ENCODE data around the gene KLF15.

The KLF15 gene

DNA sequence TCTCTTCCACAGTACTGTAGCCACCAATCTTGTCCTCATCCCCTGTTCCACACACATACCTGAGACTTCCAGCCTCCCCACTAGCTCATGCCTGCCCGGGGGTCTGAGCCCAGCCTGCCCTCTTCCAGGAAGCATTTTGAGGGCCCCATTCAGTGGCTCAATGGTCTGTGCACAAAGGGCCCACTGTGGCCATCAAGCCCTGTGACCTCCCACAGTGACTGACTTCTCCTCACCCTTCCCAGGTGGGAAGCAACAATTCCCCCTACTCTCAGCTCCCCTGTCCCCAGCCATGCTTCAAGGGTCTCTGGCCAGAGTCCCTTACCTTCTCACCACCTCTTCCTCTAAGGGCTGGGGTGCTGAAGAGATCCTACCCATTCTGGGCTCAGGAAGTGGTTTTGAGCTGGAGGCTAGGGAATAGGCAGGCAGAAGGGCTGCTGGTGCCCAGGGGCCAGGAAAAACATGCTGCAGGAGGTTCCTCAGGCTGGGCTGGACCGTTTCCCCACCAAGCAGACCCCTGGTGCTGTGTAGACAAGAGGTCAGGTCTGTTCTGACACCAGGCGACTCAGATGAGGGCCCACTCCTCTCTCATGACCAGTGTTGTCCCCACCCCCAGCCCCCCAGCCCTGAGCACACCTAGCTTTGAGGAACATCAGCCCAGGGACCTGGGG lies 3.0 kb upstream of the KLF15 start:
- DNase-seq: no peak

DNA sequence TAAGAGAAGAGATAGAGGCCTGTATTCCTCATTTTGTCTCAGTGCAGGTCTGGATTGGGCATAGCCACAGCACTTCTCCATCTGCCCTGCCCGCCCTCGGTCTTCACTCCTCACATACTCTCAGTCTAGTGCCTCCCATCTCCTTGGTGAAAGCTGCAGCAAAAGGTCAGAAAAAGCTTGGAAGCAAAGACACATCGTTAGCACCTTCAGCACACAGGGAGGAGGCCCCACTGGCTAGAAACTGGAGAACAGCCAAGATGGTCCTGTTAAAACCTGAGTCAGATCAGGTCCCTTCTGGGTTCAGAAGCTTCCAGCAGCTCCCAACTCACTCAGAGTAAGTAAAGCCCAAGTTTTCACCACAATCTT lies 1.6 kb upstream of the KLF15 start:
- DNase-seq: no peak

DNA sequence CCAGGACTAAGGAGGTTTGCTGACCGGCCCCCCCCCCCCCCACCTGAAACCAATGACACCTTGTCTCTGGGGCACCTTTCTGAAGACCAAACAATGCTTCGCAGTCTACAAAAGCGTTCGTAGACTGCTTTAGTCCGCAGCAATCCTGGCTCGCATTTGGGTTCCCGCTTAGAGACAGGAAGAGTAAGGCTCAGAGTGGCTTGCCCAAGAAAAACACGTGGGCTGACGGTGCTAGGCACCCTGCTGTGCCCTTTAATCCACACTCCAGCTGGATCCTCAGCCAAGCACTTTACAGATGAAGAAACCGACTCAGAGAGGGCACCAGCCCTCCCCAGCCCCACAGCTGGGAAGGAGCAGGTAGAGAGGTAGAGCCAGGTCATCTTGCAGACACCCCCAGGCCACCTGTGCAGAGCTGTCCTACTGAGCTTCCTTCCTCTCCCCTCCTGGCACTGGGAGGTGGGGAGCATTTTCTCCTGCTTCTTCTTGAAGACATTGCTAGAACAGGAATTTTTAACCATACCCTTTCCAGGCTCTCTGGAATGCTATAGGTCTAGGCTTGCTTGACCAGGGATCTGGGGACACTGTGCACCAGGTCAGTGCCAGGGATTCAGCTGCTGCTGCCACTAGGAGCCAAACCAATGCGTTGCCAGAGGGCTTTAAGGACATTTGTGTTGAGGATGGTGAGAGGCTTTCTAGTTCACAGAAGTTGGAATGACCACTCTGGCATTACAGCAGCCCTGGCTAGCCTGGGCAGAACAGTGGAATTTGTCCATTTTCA lies 1.0 kb upstream of the KLF15 start:
- DNase-seq: no peak

DNA sequence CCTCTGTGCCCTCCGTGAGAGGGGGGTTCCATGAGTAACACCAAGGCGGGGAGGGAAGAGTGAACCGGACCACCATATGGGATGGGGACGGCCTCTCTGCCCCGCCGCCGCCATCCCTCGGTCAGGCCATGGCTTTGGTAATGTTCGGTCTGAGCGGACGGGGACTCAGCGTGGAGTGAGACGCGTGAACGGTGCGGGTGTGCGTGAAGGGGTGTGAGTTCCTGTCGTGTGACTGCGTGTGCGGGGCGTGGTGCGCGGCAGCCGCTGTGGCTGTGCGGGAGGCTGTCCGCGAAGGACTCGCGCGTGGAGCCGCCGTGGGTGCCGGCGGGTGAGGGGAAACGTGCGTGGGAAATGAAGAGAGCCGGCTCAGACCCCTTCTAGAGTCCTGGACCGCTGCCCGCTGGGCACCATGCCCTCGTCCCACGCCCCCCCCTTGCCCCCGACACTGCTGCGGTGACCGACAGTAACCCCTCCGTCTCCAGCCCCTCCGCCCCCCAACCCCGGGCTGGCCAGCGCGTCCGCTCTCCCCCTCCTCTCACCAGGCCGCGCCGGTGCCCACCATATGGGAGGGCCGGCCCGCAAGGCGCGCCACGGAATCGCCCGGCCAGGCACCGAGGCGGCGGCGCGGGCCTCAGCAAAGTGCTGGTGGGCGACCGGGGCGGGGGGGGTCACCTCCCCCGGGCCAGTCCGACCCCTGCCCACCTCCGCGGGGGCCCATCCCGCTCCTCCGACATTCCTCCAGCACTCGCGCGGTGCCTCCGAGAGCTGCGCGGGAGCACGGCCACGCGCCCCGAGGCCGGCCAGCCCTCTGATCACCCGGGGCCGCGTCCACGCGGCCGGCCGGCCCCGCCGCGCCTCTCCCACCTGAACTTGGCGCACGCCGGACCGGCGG lies 589 bp downstream of the KLF15 start:
- no peak for DNase-seq

DNA sequence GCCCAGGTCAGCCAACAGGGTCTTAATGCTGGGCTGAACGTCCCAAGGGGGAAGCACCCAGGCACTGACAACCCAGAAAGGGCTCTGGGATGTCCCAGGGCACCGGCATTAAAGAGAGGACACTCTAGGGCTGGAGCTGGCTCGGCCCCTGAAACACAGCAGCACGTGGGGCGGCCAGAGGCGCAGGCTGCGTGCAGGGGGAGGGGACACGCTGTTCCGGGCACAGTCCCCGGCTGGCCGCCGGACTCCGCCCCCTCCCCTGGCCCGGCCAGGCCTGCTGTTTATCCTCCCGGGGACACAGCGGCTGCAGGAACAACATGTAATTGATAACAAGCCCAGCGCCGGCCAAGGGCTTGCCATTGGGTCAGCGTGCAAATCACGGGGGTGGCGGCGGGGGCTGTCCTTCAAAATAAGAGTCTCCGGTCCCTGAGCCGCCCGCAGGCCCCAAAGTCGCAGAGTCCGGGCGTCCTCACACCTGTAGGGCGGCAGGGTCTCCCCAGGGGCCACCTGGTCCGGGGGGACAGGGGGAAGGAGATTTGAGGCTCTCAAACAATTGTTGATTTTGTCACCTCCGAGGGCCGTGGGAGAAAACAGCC lies 1.3 kb downstream of the KLF15 start:
- no peak for DNase-seq

DNA sequence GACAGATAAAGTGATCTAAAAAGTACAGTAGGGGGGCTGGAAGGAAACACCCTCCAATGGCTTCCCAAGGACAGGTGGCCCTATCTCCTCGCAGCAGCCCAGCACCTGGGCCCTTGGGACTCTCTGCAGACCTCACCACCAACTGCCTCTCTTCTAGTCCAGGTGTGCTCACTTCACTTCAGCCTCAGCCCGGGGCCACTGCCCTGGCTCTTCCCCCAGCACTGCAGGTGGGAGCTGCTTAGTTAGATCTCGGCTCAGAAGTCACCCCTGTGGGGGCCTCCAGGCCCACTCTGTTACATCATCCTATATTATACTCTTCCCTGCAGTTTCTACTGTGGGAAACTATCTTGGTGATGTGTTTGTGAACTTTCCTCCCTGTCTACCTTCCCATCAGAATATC lies 2.0 kb downstream of the KLF15 start:
- no peak for DNase-seq

DNA sequence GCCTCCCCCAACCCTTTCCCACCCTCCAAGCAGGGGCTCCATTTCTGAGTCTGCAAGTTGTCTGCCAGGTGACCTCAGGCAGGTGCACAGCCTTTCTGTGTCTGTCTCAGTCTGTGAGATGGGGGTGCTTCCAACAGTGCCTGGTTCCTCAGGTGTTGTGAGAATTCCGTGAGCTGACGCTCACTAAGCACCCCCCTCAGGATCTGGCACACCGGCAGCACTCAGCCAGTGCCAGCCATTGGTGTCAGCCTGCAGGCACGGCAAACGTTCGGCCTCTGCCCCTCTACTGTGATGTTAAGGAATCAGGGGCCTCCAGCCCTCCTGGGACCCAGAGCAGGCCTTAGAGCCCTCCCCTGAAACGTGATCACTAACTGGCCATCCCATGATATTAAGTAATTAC lies 2.4 kb downstream of the KLF15 start:
- no peak for DNase-seq

DNA sequence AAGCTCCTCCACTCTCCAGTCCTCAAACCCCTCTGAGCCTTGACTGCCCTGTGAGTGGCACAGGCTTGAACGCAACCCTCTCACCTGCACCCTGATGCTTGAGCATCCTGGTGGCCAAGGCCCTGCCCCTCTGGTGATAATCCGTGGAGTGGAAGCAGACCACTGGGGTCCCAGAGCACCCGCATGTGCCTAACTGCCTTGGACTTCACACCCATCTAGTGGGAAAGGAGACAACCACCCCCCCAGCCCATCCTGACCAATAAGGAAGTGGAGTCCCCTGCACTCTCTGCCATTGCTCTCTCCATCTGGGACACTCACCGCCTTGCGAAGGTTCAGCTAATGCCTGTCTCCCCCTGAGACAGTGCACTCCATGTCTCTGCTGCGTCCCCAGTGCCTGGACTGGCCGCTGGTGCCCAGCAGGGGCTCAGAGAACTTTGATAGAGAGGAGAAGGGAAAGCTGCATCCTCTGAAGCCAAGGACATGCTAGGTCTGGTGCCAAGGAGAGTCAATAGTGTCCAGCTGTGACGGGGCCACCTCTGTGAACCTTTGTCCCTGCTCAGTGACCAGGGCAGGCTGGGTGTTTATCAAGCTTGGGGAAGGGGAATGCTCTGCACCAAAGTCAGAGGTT lies 3.4 kb downstream of the KLF15 start:
- DNase-seq: no peak

DNA sequence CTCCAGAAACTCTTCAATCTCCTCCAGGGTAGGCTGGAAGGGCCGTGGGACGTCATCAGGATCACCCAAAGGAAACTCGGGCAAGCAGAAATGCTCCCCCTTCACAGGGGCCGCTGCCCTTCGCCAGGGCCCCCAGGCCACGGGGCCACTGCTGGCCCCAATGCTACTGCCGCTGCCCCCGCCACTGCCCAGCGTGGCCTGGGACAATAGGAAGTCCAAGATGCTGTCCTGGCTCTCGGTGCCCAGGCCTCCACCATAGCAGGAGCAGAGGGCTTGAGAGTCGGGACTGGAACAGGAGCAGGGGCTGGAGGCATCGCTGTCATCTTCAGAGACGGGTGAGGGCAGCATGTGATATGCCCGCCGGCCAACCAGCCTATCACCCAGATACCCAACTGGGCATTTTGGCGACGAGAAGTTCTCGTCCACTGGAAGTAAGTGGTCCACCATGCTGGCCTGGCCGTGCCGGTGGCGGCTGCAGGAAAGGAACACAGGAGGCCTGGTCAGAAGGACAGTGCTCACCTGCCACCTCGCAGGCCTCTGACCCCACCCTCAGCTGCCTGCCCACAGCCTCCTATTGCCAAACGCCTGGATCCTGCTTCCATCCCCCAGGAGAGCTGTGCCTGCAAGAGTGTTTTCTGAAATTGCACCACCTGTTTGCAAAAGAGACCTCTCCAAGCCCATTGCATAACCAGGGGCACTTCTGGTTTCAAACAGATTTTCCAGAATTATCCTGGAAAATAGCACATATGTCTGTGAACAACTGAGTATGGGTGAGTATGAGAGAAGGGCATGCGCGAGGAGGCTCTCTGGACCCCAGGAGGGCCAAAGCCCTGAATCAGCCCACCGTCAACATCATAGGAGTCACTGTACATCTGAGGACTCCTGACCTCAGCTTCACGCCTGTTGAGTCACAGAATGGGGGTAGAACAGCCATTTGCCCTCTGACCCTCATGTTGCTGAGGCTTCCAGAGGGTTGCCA lies 4.4 kb downstream of the KLF15 start:
- DNase-seq: no peak

DNA sequence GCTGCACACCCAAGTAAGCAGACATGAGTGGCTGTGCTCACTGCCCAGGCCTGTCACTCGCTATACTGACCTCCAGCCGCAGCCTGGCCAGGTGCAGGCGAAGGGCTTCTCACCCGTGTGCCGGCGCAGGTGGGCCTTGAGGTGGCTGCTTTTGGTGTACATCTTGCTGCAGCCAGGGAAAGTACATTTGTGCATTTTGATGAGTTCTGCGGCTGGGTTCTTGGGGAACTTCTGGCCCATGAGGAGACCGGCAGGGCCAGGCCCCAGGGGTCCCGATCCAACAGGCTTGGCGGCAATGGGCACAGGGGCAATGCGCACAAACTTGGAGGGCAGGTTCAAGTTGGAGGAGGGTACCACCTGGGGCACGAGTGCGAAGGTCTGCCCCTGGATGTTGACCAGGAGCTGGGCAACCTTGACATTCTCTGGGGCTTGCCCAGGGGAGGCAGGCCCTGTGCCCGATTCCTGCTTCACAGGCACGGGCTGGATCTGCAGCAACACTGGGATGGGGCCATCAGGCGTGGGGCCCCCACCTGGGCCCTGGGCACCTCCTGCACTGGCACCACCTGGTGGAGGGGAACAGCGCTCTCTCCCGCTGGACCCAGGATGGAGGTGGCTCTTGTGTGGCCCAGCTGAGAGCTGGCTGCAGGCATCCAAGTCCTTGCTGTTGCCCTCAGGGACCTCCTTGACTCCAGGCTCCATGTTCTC lies 5.3 kb downstream of the KLF15 start:
- DNase-seq: no peak

DNA sequence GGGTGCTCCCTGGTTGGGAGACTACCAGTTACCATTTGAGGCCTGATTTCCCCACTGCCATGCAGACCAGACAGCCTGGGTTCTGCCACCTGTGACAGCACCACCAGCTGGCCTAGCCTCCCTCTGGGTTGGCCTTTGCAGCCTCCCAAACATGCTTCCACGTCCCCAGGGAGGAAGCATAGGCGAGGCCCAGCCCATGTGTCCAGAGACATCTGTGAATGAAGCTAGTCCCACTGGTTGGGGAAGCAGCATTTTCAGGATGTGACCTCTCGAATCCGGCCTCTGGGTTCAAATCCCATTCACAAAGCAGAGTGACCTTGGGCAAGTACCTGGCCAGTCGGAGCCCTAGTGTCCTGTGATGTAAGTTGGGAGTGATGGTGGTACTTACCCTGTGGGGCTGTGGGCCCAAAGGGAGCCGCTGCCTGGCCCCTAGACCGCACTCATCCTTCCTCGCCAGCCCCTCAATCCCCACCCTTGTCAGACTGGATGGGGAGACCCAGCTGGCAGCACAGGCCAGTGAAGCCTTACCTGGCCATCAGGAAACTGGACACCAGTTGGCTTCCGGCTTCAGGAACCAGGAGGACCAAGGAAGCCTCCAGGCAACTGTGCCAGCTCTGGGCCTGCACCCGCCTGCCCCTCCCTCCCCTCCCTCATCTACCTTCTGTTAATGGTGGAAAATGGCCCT lies 6.0 kb downstream of the KLF15 start:
- no peak for DNase-seq

DNA sequence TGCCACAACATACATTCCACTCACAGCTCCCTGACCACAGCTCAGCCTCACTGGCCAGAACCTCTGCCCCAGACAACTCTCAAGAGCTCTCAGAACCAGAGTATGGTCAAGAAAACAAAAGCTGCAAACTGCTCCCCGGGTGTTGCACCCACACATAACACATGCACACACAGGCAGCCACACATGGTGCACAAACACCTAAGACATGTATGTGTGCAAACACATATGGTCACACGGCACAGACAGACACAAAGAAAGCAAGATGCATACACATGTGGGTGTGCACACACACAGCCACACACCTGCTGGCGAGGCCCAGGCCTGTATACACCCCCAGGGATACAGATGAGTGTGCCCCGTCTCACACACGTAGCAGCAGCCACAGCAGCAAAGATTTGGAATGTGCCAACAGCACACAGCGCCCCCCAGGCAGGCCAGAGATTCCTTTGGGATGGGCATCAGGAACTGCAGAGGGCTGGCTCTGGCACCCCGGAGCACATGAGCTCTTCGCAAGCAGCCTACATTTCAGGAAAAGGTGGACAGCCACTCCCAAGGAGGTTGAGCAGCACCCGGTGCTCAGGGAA lies 6.6 kb downstream of the KLF15 start:
- no peak for DNase-seq

DNA sequence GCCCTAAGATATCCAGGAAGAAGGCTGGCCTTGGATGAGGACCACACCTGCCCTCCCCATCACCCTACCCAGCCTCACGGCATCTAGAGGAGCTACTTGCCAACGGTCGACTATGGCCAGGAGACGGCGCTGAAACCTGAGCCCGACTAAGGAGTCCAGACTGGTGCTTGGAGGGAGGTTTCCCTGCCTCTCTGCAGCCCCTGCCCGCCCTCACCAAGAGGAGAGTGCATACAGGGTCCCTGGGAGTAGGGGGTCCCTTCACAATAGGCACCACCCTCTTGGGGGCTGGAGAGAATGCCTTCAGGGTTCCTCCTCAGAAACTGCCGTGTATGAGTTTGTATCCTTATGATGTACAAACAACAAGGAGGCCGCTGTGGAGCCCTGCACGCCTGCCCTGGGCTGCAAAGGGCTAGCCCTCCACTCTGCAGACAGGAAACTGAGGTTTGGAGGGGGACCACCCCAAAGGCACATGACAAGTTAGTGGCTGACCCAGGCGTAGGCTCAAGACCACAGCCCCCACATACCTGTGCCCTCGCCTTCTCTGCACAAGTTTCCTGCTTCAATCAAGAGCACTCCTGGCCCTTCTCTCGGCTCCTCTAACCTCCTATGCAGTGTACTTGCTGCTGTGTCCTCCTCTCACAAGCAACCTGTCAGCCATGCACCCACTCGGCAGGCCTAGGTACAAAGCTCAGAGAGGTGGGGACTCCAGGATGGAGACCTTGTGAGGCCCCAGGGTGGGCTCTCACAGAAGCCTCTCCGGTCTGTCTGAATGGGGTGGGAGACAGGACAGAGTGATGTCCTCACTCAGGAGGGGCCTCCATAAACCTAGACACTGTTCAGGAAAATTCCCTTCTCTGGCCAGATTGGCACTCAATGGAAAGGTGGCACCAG lies 7.4 kb downstream of the KLF15 start:
- no peak for DNase-seq

DNA sequence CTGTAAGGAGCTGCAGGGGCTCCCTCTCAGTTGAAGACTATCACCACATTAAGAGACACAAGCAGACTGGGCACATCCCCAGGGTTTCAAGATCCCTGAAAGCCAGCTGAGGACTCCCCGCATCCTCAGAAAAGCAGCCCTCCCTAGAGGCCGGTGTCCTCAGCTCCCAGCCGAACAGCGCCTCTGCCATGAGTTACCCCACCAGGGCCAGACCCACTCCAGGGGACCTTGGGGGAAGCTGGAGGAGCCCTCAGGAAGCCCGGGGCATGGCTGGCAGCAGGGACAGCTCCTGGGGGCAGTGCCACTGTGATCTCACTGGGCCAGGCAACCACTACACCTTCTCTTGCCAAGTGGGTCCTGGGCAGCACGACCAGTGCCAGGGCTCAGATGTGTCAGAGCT lies 8.1 kb downstream of the KLF15 start:
- DNase-seq: no peak

DNA sequence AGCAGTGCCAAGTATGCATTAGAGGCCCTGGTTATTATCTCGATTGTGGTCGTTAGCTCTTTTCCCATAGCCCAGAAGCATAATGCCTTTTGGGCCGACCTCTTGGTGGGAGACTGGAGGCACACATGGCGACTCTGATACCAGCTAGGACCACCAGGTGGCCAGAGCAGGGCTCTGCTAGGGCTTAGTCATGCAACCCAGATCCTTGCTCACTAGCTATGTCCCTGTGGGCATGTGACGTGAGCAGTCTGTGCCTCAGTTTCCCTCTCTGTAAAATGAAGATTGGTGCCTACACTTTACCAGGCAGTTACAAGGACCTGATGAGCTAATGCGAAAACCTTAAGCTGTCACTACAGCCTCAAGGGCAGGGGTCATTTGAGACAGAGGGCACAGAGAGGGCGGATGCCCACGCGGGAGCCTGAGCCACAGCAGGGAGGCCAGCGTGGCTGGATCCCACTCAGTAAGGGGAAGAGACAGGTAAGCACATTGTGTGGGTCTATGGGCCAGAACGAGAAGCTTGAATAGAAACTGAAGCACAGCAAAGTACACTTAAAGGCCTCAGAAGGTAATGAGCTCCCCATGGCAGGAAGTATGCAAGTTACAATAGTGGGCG lies 8.8 kb downstream of the KLF15 start:
- no peak for DNase-seq

DNA sequence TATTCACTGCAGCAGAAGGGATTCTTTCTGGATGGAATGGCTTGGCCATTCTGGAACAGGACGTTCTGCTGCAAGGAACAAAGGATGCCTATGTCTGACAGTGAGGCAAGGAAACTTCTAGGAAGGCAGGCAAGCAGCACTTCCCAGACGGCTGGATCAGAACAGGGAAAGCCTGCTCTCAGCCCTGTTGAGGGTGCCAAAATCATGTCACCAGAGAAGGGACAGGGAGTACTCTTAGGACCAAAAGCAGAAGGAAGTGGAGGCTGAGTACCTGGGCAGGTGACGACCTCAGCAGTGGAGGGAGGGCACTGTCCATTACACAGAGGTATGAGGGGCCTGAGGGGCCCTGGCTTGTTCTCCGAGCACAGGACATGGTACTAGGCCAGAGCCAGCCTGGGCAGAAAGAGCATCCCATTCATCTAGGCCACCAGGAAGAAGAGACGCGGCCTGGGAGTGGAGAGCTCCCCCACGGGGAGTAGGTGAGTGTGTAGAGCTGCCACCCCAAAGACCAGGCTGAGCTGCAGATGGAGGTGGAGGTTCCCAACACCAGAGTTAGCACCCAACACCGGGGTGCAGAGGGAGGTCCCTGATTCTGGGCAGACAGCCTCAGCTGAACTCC lies 9.6 kb downstream of the KLF15 start:
- no peak for DNase-seq

DNA sequence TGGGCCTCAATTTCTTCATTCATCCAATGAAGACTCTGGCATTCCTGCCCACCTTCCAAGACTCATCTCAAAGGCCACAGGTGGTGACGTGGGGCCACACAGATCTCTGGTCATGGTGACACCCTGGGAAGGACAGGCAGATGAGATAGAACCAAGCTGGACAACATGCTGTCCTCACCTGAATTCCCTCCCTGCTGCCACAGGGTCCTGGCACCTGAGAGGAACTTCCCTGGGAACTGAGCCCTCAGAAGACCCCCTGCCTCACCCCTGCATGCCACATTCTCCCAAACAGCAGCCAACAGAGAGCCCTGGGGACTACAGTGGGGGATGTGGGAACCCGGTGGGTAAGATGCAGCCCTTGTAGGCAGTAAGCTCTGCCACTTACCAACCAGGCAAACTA lies 10.7 kb downstream of the KLF15 start:
- DNase-seq: no peak

All from stimulated activated CD4-positive, alpha-beta T cell treated with anti-CD3 and anti-CD28 coated beads, Interleukin-1b, Interleukin-23, amount 100 ng/mL, for 48 hours (primary cell).